ENCODE results near the gene TNRC6B.

TNRC6B gene

GRCh38 chr22:40276996-40277823, 99.5 kb downstream of the TNRC6B start:
- peak; percentile 64 to 79 for DNase-seq (ENCODE audit: low read depth in 2 of 2)
- H3K4me3 ChIP-seq (replicated peaks in 1 of 2; ENCODE audit: low read depth in 2 of 2, low read length in 2 of 2) = peak overlapping the region; percentile 36 to 54
- TF ChIP-seq CTCF (IDR thresholded peaks at IDR 0.05; ENCODE audit: low read depth, low read length) = no peak

- no peak for DNase-seq (ENCODE audit: low read depth in 2 of 2)
- no peak overlapping the region for H3K4me3 ChIP-seq (replicated peaks in 1 of 2; ENCODE audit: low read depth in 2 of 2, low read length in 2 of 2)
- no peak for TF ChIP-seq CTCF (IDR thresholded peaks at IDR 0.05; ENCODE audit: low read depth, low read length)
These were observed 101.3 kb downstream of the TNRC6B start for GRCh38 chr22:40279017-40279416.

- DNase-seq (ENCODE audit: low read depth in 2 of 2) = no peak
- TF ChIP-seq CTCF (IDR thresholded peaks at IDR 0.05; ENCODE audit: low read depth, low read length) = no peak
- H3K4me3 ChIP-seq (replicated peaks in 1 of 2; ENCODE audit: low read depth in 2 of 2, low read length in 2 of 2) = no peak overlapping the region
These were observed 104.0 kb downstream of the TNRC6B start for GRCh38 chr22:40281717-40282116.

- no peak for TF ChIP-seq CTCF (IDR thresholded peaks at IDR 0.05; ENCODE audit: low read depth, low read length)
- H3K4me3 ChIP-seq (replicated peaks in 1 of 2; ENCODE audit: low read depth in 2 of 2, low read length in 2 of 2) = no peak overlapping the region
- DNase-seq (ENCODE audit: low read depth in 2 of 2) = no peak
These were observed 107.8 kb downstream of the TNRC6B start for GRCh38 chr22:40285513-40285912.

- DNase-seq (ENCODE audit: low read depth in 2 of 2) = no peak
- no peak overlapping the region for H3K4me3 ChIP-seq (replicated peaks in 1 of 2; ENCODE audit: low read depth in 2 of 2, low read length in 2 of 2)
- TF ChIP-seq CTCF (IDR thresholded peaks at IDR 0.05; ENCODE audit: low read depth, low read length) = no peak
These were observed 112.3 kb downstream of the TNRC6B start for GRCh38 chr22:40289991-40290459.

GRCh38 chr22:40290516-40290915, 112.8 kb downstream of the TNRC6B start:
- DNase-seq (ENCODE audit: low read depth in 2 of 2) = no peak
- no peak overlapping the region for H3K4me3 ChIP-seq (replicated peaks in 1 of 2; ENCODE audit: low read depth in 2 of 2, low read length in 2 of 2)

More at GRCh38 chr22:40290516-40290915, 112.8 kb downstream of the TNRC6B start:
- TF ChIP-seq CTCF (IDR thresholded peaks at IDR 0.05; ENCODE audit: low read depth, low read length) = no peak

Measured in cardiac fibroblast (primary cell).